ENCODE measurements around the gene KCNE1.
"Not testable (repeated sequence)": the region's sequence is repeated elsewhere in the genome, so short reads cannot be mapped to it uniquely, and the experiment has no call there.

DNA sequence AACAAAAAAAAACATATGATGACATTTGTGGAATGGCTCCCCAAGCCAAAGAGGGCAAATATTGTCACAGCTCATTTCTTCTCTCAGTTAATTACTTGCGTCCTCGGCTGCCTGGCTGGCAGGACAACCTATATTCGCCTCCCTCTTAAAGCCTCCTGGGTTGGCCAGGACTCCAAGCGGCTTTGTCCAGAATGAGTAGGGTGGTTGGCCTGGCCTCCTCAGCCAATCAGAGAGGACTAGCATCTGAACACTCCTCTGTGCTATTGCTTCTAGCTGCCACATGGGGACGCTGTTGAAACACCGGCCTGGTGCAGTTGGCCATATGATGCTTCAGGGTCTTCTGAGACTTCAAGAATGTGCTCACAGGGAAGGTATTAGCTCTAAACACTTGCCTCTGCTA, 83.6 kb downstream of the KCNE1 start:
- not testable (repeated sequence) for TF ChIP-seq CTCF (IDR thresholded peaks at IDR 0.05; ENCODE audit: low read depth, low read length); POLR2A (IDR thresholded peaks at IDR 0.05; ENCODE audit: extremely low read depth, insufficient read length)

Data from NB4 (cell line).